ENCODE results near the gene BDKRB1. TPM values are rescaled to one million over a fixed set of nuclear protein-coding genes. Genes with fewer than 3 reads are reported as not detected.

The BDKRB1 gene
- total RNA-seq, 2 experiments from 2014 or later, result not detected

DNA sequence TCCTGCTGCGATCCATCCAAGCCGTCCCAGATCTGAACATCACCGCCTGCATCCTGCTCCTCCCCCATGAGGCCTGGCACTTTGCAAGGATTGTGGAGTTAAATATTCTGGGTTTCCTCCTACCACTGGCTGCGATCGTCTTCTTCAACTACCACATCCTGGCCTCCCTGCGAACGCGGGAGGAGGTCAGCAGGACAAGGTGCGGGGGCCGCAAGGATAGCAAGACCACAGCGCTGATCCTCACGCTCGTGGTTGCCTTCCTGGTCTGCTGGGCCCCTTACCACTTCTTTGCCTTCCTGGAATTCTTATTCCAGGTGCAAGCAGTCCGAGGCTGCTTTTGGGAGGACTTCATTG, 8.2 kb downstream of the BDKRB1 start:
- no peaks in the 10 kb centered on the region for H3K9me3 Mint-ChIP-seq (ENCODE audit: low read depth)
- H3K36me3 Mint-ChIP-seq (ENCODE audit: low read depth), result no peaks in the 10 kb centered on the region
- intact Hi-C loops (cut with DNase I, micrococcal nuclease), result no loop called here
- peaks cover 4% of the 10 kb centered on the region for H3K27me3 Mint-ChIP-seq
- ATAC-seq (no peak), DNase-seq (no peak)
- no peak overlapping the region for H3K4me3 Mint-ChIP-seq
- no peaks in the 10 kb centered on the region for H3K4me1 Mint-ChIP-seq
- ChIA-PET POLR2A (no interaction called here), CTCF (no interaction called here)
- no peak overlapping the region for H3K27ac Mint-ChIP-seq

DNA sequence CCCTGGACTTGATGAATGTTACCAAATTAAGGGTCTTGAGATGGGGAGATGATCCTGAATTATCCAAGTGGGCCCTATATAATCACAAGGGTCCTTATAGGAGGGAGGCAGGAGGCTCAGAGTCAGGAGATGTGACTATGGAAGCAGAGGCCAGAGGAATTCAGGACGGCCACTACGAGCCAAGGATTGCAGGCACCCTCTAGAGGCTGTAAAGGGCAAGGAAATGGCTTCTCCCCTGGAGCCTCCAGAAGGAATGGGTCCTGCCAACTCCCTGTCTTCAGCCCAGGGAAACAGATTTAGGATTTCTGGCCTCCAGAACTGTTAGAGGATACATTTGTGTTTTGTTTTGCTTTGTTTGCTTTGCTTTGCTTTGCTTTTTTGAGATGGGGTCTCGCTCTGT, 8.8 kb downstream of the BDKRB1 start:
- ATAC-seq, result no peak
- no peak for DNase-seq
- H3K4me1 Mint-ChIP-seq, result no peaks in the 10 kb centered on the region
- H3K36me3 Mint-ChIP-seq (ENCODE audit: low read depth), result no peaks in the 10 kb centered on the region
- H3K4me3 Mint-ChIP-seq, result no peak overlapping the region
- H3K9me3 Mint-ChIP-seq (ENCODE audit: low read depth), result no peaks in the 10 kb centered on the region
- intact Hi-C loops (cut with DNase I, micrococcal nuclease), result no loop called here
- CTCF ChIA-PET, result no interaction called here
- POLR2A ChIA-PET, result no interaction called here
- H3K27me3 Mint-ChIP-seq, result peaks cover 4% of the 10 kb centered on the region
- no peak overlapping the region for H3K27ac Mint-ChIP-seq

DNA sequence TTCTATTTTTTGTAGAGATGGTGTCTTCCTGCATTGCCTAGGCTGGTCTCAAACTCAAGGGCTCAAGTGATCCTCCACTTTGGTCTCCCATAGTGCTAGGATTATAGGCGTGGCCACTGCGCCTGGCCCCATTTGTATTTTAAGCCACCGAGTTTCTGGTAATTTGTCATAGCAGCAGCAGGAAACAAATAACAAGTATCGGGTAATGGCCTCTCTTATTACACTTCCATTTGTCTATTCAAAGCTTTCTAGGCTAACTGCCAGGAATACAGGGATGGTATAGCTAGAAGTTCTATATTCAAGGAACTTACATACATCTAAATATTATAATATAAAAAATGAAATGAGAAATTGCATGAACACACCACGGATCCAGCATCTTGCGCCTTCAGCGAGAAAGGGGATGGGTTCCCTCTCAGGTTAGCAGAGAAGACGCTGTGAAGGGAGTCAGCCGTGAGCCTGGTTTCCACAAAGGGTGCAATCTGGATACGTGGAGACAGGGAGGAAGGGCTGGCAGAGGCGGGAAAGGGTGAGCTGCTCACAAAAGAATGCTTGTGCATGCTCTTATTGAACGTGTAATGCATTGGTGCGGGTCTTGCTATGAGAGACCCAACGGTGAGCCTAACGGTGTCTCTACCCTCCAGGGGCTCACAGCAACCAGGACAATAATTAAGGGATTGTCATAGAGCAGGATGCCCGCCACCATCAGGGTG, 9.5 kb downstream of the BDKRB1 start:
- H3K9me3 Mint-ChIP-seq (ENCODE audit: low read depth), result no peaks in the 10 kb centered on the region
- intact Hi-C loops (cut with DNase I, micrococcal nuclease), result no loop called here
- ChIA-PET POLR2A (no interaction called here), CTCF (no interaction called here)
- H3K27me3 Mint-ChIP-seq, result peaks cover 4% of the 10 kb centered on the region
- H3K27ac Mint-ChIP-seq, result no peak overlapping the region
- H3K36me3 Mint-ChIP-seq (ENCODE audit: low read depth), result no peaks in the 10 kb centered on the region
- ATAC-seq (no peak), DNase-seq (no peak)
- no peaks in the 10 kb centered on the region for H3K4me1 Mint-ChIP-seq
- no peak overlapping the region for H3K4me3 Mint-ChIP-seq

DNA sequence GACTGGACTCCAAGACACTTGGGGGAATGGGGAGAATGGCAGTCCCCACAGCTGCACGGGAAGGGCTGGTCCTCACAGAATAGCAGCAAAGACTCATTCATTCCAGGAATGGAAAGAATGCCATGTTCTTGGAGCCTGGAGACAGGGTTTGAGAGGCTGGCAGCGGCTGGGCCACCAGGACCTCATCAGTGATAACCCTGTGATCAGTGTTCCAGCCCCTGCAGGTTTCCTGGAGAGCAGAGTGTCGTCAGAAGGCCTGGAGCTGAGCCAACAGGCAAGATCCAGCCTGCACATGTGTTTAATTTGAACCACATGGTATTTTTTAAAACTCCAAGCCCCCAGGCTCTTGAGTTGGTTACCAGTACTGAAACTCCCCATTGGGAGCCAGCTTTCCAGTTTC, 11.3 kb downstream of the BDKRB1 start:
- H3K9me3 Mint-ChIP-seq (ENCODE audit: low read depth), result no peaks in the 10 kb centered on the region
- no peaks in the 10 kb centered on the region for H3K4me1 Mint-ChIP-seq
- no peaks in the 10 kb centered on the region for H3K36me3 Mint-ChIP-seq (ENCODE audit: low read depth)
- H3K27me3 Mint-ChIP-seq, result peaks cover 4% of the 10 kb centered on the region
- DNase-seq (no peak), ATAC-seq (no peak)
- ChIA-PET CTCF (no interaction called here), POLR2A (no interaction called here)
- no peak overlapping the region for H3K27ac Mint-ChIP-seq
- no peak overlapping the region for H3K4me3 Mint-ChIP-seq
- intact Hi-C loops (cut with DNase I, micrococcal nuclease), result no loop called here

DNA sequence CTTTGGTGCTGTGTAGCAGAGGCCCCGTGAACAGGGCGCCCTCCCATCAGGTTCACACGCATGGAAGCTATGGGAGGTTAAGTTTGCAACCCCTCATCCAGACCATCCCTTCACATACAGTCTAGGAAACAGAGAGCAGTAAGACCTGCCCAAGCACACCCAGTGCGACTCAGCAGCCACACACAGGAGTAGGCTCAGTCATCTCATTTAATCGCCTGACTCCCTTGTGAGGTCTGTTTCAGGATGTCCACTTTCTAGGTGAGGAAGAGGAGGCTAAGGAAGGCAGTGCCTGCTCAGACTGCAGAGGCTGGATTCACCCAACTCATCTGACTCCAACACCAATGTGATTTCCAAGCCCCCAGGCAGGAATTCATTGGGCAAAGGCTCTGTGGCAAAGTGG, 11.9 kb downstream of the BDKRB1 start:
- Mint-ChIP-seq H3K27me3 (peaks cover 4% of the 10 kb centered on the region), H3K4me3 (no peak overlapping the region), H3K27ac (no peak overlapping the region), H3K4me1 (no peaks in the 10 kb centered on the region), H3K9me3 (ENCODE audit: low read depth) (no peaks in the 10 kb centered on the region), H3K36me3 (ENCODE audit: low read depth) (no peaks in the 10 kb centered on the region)
- ChIA-PET CTCF (no interaction called here), POLR2A (no interaction called here)
- ATAC-seq (no peak), DNase-seq (no peak)
- intact Hi-C loops (cut with DNase I, micrococcal nuclease), result no loop called here

DNA sequence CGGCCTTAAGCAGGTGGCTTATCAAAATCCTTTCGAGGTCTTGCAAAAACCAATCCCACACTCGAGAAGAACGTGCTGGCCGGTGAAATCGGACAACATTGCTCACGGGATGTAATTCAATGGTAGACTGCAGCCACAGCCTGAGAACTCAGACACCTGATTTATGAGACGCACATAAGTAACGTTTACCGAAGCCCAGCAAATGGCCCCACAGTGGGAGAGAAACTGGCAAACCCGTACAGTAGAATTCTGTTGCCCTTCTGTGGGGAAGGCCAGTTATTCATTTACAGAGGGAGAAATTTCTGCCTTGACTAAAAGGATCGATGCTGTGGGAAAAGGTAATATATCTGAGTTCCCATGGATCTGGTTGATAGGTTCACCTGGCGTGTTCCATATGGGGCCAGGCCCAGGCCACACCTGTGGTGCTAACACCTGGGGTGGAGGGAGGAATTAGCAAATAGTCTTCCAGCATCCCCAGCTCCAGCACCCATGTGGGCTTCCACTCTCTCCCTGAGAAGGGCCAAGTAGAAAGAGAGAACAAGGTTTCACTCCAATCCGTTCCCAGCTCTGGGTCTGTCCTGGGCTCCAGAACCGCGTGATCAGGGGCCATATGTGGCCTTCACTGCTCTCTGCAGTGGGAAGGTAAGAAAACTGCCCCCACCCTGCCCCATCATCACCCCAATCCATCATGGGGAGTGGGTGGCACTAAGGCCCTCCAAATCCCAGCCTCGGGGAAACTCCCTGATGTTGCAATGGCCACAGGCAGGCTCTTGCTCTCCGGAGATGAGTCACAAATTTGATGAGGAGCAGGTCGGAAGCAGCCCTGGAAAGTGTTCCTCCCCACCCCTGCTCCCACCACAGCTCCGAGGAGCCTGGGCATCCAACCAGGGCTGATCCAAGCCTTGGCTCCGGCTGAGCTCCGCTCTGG, 12.7 kb downstream of the BDKRB1 start:
- no peak overlapping the region for H3K4me3 Mint-ChIP-seq
- POLR2A ChIA-PET, result no interaction called here
- no peaks in the 10 kb centered on the region for H3K9me3 Mint-ChIP-seq (ENCODE audit: low read depth)
- DNase-seq (no peak), ATAC-seq (no peak)
- no peaks in the 10 kb centered on the region for H3K36me3 Mint-ChIP-seq (ENCODE audit: low read depth)
- no peaks in the 10 kb centered on the region for H3K4me1 Mint-ChIP-seq
- intact Hi-C loops (cut with DNase I, micrococcal nuclease), result no loop called here
- CTCF ChIA-PET, result no interaction called here
- peaks cover 4% of the 10 kb centered on the region for H3K27me3 Mint-ChIP-seq
- H3K27ac Mint-ChIP-seq, result no peak overlapping the region

DNA sequence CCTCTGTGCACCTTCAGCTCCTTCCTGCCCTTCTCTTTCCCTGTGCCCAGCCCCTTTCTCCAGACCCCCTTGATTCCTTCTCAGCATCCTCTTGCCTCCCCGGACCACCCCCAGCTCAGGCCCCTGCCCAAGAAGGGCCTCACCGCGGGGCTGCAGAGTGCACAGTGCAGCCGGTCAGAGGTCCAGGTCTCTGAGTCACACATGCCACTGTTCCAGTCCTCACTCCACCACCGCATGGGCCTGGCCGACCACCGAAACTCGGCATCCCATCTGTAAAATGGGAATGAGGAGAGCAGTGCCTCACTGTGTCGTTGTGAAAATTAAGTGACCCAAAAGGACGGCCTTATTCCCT, 13.3 kb downstream of the BDKRB1 start:
- Mint-ChIP-seq H3K4me1 (no peaks in the 10 kb centered on the region), H3K36me3 (ENCODE audit: low read depth) (no peaks in the 10 kb centered on the region), H3K27me3 (peaks cover 4% of the 10 kb centered on the region), H3K27ac (no peak overlapping the region), H3K9me3 (ENCODE audit: low read depth) (no peaks in the 10 kb centered on the region), H3K4me3 (no peak overlapping the region)
- intact Hi-C loops (cut with DNase I, micrococcal nuclease), result no loop called here
- ATAC-seq, result no peak
- CTCF ChIA-PET, result no interaction called here
- DNase-seq, result no peak
- POLR2A ChIA-PET, result no interaction called here

DNA sequence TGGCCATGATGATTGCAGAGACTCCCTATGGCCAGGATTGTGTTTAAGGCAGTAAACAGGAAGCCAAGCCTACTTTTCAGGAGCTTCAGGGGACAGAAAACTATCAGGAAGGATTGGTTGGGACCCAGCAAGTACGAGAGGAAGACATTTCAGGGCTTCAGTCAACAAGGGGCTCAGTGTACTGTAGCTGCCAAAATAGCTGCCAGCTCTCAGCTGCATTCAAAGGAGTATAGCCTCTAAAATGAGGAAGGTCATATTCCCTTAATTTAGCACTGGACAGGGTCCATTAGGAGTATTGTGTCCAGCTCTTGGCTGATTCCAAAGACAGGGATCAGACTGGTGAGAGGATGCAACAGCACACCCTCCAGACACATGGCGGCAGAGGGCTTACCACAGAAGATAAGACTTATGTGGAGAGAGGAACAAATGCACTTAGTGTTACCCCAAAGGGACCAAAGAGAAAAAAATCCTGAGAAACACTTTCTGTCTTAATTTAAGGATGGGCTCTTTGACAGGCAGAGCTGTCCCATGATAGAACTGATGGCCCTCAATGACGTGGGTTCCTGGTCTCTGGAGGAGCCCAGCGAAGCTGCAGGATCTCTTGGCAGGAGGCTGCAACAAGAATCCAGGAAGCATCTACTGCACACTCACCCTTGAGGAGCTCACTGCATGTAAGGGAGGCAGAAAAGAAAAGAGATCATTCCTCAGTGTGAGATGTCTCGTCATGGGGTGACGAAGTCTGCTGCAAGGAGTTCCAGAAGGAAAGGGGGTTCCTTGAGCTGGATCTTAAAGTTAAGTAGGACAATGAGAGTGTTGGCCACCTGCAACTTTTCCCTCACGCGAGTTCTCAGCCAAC, 14.8 kb downstream of the BDKRB1 start:
- H3K27me3 Mint-ChIP-seq, result peaks cover 4% of the 10 kb centered on the region
- H3K36me3 Mint-ChIP-seq (ENCODE audit: low read depth), result no peaks in the 10 kb centered on the region
- H3K4me1 Mint-ChIP-seq, result no peaks in the 10 kb centered on the region
- no peak for ATAC-seq
- no peak overlapping the region for H3K4me3 Mint-ChIP-seq
- intact Hi-C loops (cut with DNase I, micrococcal nuclease), result loop anchor here in 1 of 2 experiments (10.0 kb wide), 1 partner anchor 376 kb away; no protein-coding TSS in a partner anchor
- no peak overlapping the region for H3K27ac Mint-ChIP-seq
- ChIA-PET POLR2A (no interaction called here), CTCF (interaction anchor here (0.6 to 9.8 kb wide), 5 partner anchors 10 to 296 kb away, joined by 3 to 94 read pairs (median 3); no protein-coding TSS in a partner anchor)
- DNase-seq, result no peak
- no peaks in the 10 kb centered on the region for H3K9me3 Mint-ChIP-seq (ENCODE audit: low read depth)

DNA sequence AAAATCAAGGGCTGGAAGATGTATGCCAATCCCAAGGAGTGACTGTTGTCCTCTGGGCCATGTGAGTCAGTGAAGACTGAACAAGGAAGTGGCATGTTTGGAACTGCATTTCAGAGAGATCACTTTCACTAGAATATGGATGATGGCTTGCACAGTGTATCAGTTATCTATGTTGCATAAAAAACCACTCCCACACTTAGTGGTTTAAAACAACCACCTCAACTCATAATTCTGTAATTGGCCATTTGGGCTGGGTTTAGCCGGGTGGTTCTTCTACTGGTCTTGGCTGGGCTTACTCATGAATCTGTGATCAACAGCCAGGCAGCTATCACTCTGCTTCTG, 15.4 kb downstream of the BDKRB1 start:
- DNase-seq (no peak), ATAC-seq (no peak)
- intact Hi-C loops (cut with DNase I, micrococcal nuclease), result loop anchor here in 1 of 2 experiments (10.0 kb wide), 1 partner anchor 377 kb away; no protein-coding TSS in a partner anchor
- no peak overlapping the region for H3K27ac Mint-ChIP-seq
- H3K4me1 Mint-ChIP-seq, result no peaks in the 10 kb centered on the region
- ChIA-PET CTCF (interaction anchor here (0.8 to 9.8 kb wide), 5 partner anchors 11 to 170 kb away, joined by 3 to 94 read pairs (median 3); no protein-coding TSS in a partner anchor), POLR2A (no interaction called here)
- H3K4me3 Mint-ChIP-seq, result no peak overlapping the region
- H3K9me3 Mint-ChIP-seq (ENCODE audit: low read depth), result no peaks in the 10 kb centered on the region
- H3K27me3 Mint-ChIP-seq, result peaks cover 4% of the 10 kb centered on the region
- no peaks in the 10 kb centered on the region for H3K36me3 Mint-ChIP-seq (ENCODE audit: low read depth)

DNA sequence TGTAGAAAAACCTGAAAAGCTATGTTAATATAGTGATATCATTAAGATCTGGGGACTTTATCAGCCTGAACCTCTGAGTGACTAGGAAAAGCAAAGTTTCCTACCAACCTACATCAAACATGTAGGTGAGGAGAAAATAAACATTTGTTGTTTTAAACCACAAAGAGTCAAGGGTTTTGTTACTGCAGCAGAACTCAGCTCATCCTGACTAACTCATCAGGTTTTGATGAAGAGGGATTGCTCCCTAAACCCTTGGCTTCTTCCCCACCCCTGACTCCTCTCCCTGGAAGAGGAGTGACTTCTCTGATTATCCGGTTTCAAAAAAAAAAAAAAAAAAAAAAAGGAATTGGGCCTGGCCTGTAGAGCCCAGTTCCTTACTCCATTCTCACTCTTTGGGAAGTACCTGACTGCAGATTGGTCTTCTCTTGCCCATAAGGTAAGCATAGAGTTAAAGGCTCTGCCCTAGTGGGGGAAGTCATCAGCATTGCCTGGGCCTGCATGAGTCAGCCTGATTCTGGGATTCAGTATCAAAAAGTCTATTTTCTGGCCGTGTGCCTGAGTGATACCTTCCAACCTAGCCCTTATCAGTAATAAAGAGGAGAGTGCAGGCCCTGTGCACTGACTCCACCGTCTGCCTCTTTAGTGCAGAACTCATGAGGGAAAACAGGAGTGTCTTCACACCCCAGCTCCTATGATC, 16.9 kb downstream of the BDKRB1 start:
- intact Hi-C loops (cut with DNase I, micrococcal nuclease), result loop anchor here in 1 of 2 experiments (10.0 kb wide), 1 partner anchor 378 kb away; no protein-coding TSS in a partner anchor
- ATAC-seq, result no peak
- Mint-ChIP-seq H3K36me3 (ENCODE audit: low read depth) (no peaks in the 10 kb centered on the region), H3K4me1 (no peaks in the 10 kb centered on the region), H3K4me3 (no peak overlapping the region), H3K27ac (no peak overlapping the region), H3K9me3 (ENCODE audit: low read depth) (peaks cover 2% of the 10 kb centered on the region), H3K27me3 (no peaks in the 10 kb centered on the region)
- POLR2A ChIA-PET, result no interaction called here
- DNase-seq, result no peak
- CTCF ChIA-PET, result interaction anchor here (1.1 to 9.8 kb wide), 4 partner anchors 12 to 275 kb away, joined by 3 to 94 read pairs (median 6); no protein-coding TSS in a partner anchor

DNA sequence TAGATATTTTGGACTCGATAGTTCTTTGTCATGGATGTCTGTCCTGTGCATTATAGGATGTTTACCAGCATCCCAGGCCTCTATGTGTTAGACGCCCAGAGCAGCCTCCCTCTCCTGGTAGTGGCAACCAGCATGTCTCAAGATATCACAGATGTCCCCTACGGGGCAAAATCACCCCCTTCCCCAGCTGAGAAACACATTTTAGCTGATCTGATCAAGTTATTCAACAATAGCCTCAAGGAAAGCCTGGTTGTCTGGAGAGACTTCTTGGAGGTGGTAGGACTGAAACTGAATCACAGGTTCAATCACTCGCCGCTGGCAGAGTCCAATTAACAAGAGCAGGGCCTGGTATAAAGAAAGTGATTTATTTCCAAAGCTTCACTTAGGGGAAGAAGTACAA, 17.6 kb downstream of the BDKRB1 start:
- Mint-ChIP-seq H3K27ac (no peak overlapping the region), H3K36me3 (ENCODE audit: low read depth) (no peaks in the 10 kb centered on the region), H3K9me3 (ENCODE audit: low read depth) (peaks cover 3% of the 10 kb centered on the region), H3K27me3 (no peaks in the 10 kb centered on the region), H3K4me3 (no peak overlapping the region), H3K4me1 (no peaks in the 10 kb centered on the region)
- DNase-seq (no peak), ATAC-seq (no peak)
- ChIA-PET CTCF (interaction anchor here (0.6 to 9.8 kb wide), 9 partner anchors 12 to 272 kb away, joined by 3 to 94 read pairs (median 3); no protein-coding TSS in a partner anchor), POLR2A (no interaction called here)
- intact Hi-C loops (cut with DNase I, micrococcal nuclease), result loop anchor here in 1 of 2 experiments (2.0 to 10.0 kb wide), 2 partner anchors 275 to 379 kb away; no protein-coding TSS in a partner anchor

Data from activated CD4-positive, alpha-beta T cell treated with anti-CD3 and anti-CD28 coated beads for 36 hours (primary cell).